ENCODE measurements around the gene MAP2. TPM values are rescaled to one million over a fixed set of nuclear protein-coding genes. Genes with fewer than 3 reads are reported as not detected.

MAP2 gene
- total RNA-seq, 2 experiments from 2014 or later, result not detected

- no peaks in the 10 kb centered on the region for H3K36me3 Mint-ChIP-seq (ENCODE audit: low read depth)
- DNase-seq, result no peak
- no peaks in the 10 kb centered on the region for H3K27me3 Mint-ChIP-seq
- no peak overlapping the region for H3K4me3 Mint-ChIP-seq
- ChIA-PET POLR2A (no interaction called here), CTCF (no interaction called here)
- no peaks in the 10 kb centered on the region for H3K4me1 Mint-ChIP-seq
- H3K27ac Mint-ChIP-seq, result no peak overlapping the region
- no peaks in the 10 kb centered on the region for H3K9me3 Mint-ChIP-seq
Measured at GRCh38 chr2:209614690-209615369, 191.0 kb downstream of the MAP2 start.

- no peak overlapping the region for H3K4me3 Mint-ChIP-seq
- no peaks in the 10 kb centered on the region for H3K36me3 Mint-ChIP-seq (ENCODE audit: low read depth)
- H3K9me3 Mint-ChIP-seq, result no peaks in the 10 kb centered on the region
- ChIA-PET CTCF (no interaction called here), POLR2A (no interaction called here)
- H3K27me3 Mint-ChIP-seq, result no peaks in the 10 kb centered on the region
- H3K4me1 Mint-ChIP-seq, result no peaks in the 10 kb centered on the region
- no peak for DNase-seq
- H3K27ac Mint-ChIP-seq, result no peak overlapping the region
Measured at GRCh38 chr2:209619782-209620181, 195.9 kb downstream of the MAP2 start.

- H3K27me3 Mint-ChIP-seq, result no peaks in the 10 kb centered on the region
- no peak overlapping the region for H3K27ac Mint-ChIP-seq
- no peaks in the 10 kb centered on the region for H3K36me3 Mint-ChIP-seq (ENCODE audit: low read depth)
- no peak overlapping the region for H3K4me3 Mint-ChIP-seq
- DNase-seq, result no peak
- H3K9me3 Mint-ChIP-seq, result no peaks in the 10 kb centered on the region
- ChIA-PET POLR2A (interaction anchor here (0.6 kb wide), 1 partner anchor 16 kb away, joined by 3 read pairs; no protein-coding TSS in a partner anchor), CTCF (no interaction called here)
- H3K4me1 Mint-ChIP-seq, result no peaks in the 10 kb centered on the region
Measured at GRCh38 chr2:209624192-209624938, 200.5 kb downstream of the MAP2 start.

- Mint-ChIP-seq H3K27ac (no peak overlapping the region), H3K4me3 (no peak overlapping the region), H3K4me1 (no peaks in the 10 kb centered on the region), H3K9me3 (no peaks in the 10 kb centered on the region), H3K27me3 (no peaks in the 10 kb centered on the region), H3K36me3 (ENCODE audit: low read depth) (no peaks in the 10 kb centered on the region)
- CTCF ChIA-PET, result no interaction called here
- POLR2A ChIA-PET, result no interaction called here
- no peak for DNase-seq
Measured at GRCh38 chr2:209629597-209629996, 205.8 kb downstream of the MAP2 start.

GRCh38 chr2:209633911-209634310 lies 210.1 kb downstream of the MAP2 start:
- Mint-ChIP-seq H3K36me3 (ENCODE audit: low read depth) (no peaks in the 10 kb centered on the region), H3K27ac (no peak overlapping the region), H3K4me1 (no peaks in the 10 kb centered on the region), H3K4me3 (no peak overlapping the region), H3K27me3 (no peaks in the 10 kb centered on the region), H3K9me3 (no peaks in the 10 kb centered on the region)
- DNase-seq, result no peak
- ChIA-PET CTCF (no interaction called here), POLR2A (no interaction called here)

GRCh38 chr2:209636076-209636475 lies 212.2 kb downstream of the MAP2 start:
- ChIA-PET POLR2A (no interaction called here), CTCF (no interaction called here)
- no peaks in the 10 kb centered on the region for H3K4me1 Mint-ChIP-seq
- H3K4me3 Mint-ChIP-seq, result no peak overlapping the region
- no peaks in the 10 kb centered on the region for H3K27me3 Mint-ChIP-seq
- no peak overlapping the region for H3K27ac Mint-ChIP-seq
- H3K9me3 Mint-ChIP-seq, result no peaks in the 10 kb centered on the region
- DNase-seq, result no peak
- H3K36me3 Mint-ChIP-seq (ENCODE audit: low read depth), result no peaks in the 10 kb centered on the region

GRCh38 chr2:209637293-209637692 lies 213.4 kb downstream of the MAP2 start:
- DNase-seq, result no peak
- CTCF ChIA-PET, result no interaction called here
- no peaks in the 10 kb centered on the region for H3K9me3 Mint-ChIP-seq

GRCh38 chr2:209638346-209638745 lies 214.5 kb downstream of the MAP2 start:
- ChIA-PET POLR2A (no interaction called here), CTCF (no interaction called here)
- Mint-ChIP-seq H3K9me3 (no peaks in the 10 kb centered on the region), H3K4me1 (no peaks in the 10 kb centered on the region), H3K27me3 (no peaks in the 10 kb centered on the region), H3K27ac (no peak overlapping the region), H3K4me3 (no peak overlapping the region), H3K36me3 (ENCODE audit: low read depth) (no peaks in the 10 kb centered on the region)
- no peak for DNase-seq

More at GRCh38 chr2:209637293-209637692, 213.4 kb downstream of the MAP2 start:
- Mint-ChIP-seq H3K27ac (no peak overlapping the region), H3K4me3 (no peak overlapping the region), H3K27me3 (no peaks in the 10 kb centered on the region), H3K36me3 (ENCODE audit: low read depth) (no peaks in the 10 kb centered on the region), H3K4me1 (no peaks in the 10 kb centered on the region)
- POLR2A ChIA-PET, result no interaction called here

GRCh38 chr2:209640358-209640757 lies 216.5 kb downstream of the MAP2 start:
- no peaks in the 10 kb centered on the region for H3K9me3 Mint-ChIP-seq
- CTCF ChIA-PET, result no interaction called here
- no peaks in the 10 kb centered on the region for H3K4me1 Mint-ChIP-seq
- no peaks in the 10 kb centered on the region for H3K27me3 Mint-ChIP-seq
- POLR2A ChIA-PET, result interaction anchor here (0.6 kb wide), 1 partner anchor 16 kb away, joined by 3 read pairs; no protein-coding TSS in a partner anchor
- no peaks in the 10 kb centered on the region for H3K36me3 Mint-ChIP-seq (ENCODE audit: low read depth)
- no peak overlapping the region for H3K27ac Mint-ChIP-seq
- no peak overlapping the region for H3K4me3 Mint-ChIP-seq
- DNase-seq, result no peak

GRCh38 chr2:209642146-209642820 lies 218.4 kb downstream of the MAP2 start:
- ChIA-PET POLR2A (no interaction called here), CTCF (no interaction called here)
- H3K9me3 Mint-ChIP-seq, result no peaks in the 10 kb centered on the region
- DNase-seq, result no peak
- H3K27me3 Mint-ChIP-seq, result no peaks in the 10 kb centered on the region
- no peaks in the 10 kb centered on the region for H3K36me3 Mint-ChIP-seq (ENCODE audit: low read depth)
- no peak overlapping the region for H3K4me3 Mint-ChIP-seq
- H3K4me1 Mint-ChIP-seq, result no peaks in the 10 kb centered on the region
- no peak overlapping the region for H3K27ac Mint-ChIP-seq

GRCh38 chr2:209644842-209645241 lies 221.0 kb downstream of the MAP2 start:
- no peaks in the 10 kb centered on the region for H3K9me3 Mint-ChIP-seq
- DNase-seq, result no peak
- H3K36me3 Mint-ChIP-seq (ENCODE audit: low read depth), result no peaks in the 10 kb centered on the region
- no peak overlapping the region for H3K4me3 Mint-ChIP-seq
- ChIA-PET CTCF (no interaction called here), POLR2A (no interaction called here)
- H3K27me3 Mint-ChIP-seq, result no peaks in the 10 kb centered on the region
- H3K4me1 Mint-ChIP-seq, result no peaks in the 10 kb centered on the region
- no peak overlapping the region for H3K27ac Mint-ChIP-seq

- no peaks in the 10 kb centered on the region for H3K36me3 Mint-ChIP-seq (ENCODE audit: low read depth)
- no peak for DNase-seq
- CTCF ChIA-PET, result no interaction called here
- no peak overlapping the region for H3K4me3 Mint-ChIP-seq
- POLR2A ChIA-PET, result no interaction called here
- H3K27ac Mint-ChIP-seq, result no peak overlapping the region
- H3K9me3 Mint-ChIP-seq, result no peaks in the 10 kb centered on the region
- no peaks in the 10 kb centered on the region for H3K4me1 Mint-ChIP-seq
- no peaks in the 10 kb centered on the region for H3K27me3 Mint-ChIP-seq
Measured at GRCh38 chr2:209648714-209649113, 224.9 kb downstream of the MAP2 start.

- ChIA-PET CTCF (no interaction called here), POLR2A (no interaction called here)
- Mint-ChIP-seq H3K27me3 (no peaks in the 10 kb centered on the region), H3K9me3 (no peaks in the 10 kb centered on the region), H3K36me3 (ENCODE audit: low read depth) (no peaks in the 10 kb centered on the region), H3K4me1 (no peaks in the 10 kb centered on the region), H3K4me3 (no peak overlapping the region), H3K27ac (no peak overlapping the region)
- DNase-seq, result no peak
Measured at GRCh38 chr2:209653134-209653533, 229.3 kb downstream of the MAP2 start.
